ENCODE data around the gene NFKBIE.
A peak's percentile ranks its signal among the peaks of the same experiment; 100 is the strongest.

NFKBIE gene

GRCh38 chr6:44272529-44272928 lies 7.2 kb upstream of the NFKBIE start:
- DNase-seq, result no peak

- no peak for DNase-seq
Observed at GRCh38 chr6:44271914-44272313, 6.6 kb upstream of the NFKBIE start.

- DNase-seq, result no peak
Observed at GRCh38 chr6:44271406-44271723, 6.0 kb upstream of the NFKBIE start.

GRCh38 chr6:44270526-44271405 lies 5.4 kb upstream of the NFKBIE start:
- peak; percentile 19 to 46 for DNase-seq

- no peak for DNase-seq
Observed at GRCh38 chr6:44269921-44270525, 4.7 kb upstream of the NFKBIE start, which contains the start of gene TMEM151B. Gene TMEM151B (plus strand): TSS chr6:44270450. CDS start chr6:44270743, 293 bp downstream.

GRCh38 chr6:44269178-44269920 lies 4.0 kb upstream of the NFKBIE start:
- DNase-seq, result no peak

- DNase-seq, result peak; percentile 49 to 63
Observed at GRCh38 chr6:44268095-44268628, 2.8 kb upstream of the NFKBIE start.

- no peak for DNase-seq
Observed at GRCh38 chr6:44267252-44267651, 1.9 kb upstream of the NFKBIE start.

- DNase-seq, result no peak
Observed at GRCh38 chr6:44266347-44266746, 996 bp upstream of the NFKBIE start.

GRCh38 chr6:44265722-44266233 lies 427 bp upstream of the NFKBIE start:
- no peak for DNase-seq

GRCh38 chr6:44264154-44265006 lies 971 bp downstream of the NFKBIE start:
- DNase-seq, result no peak

GRCh38 chr6:44263354-44264100 lies 1.8 kb downstream of the NFKBIE start:
- DNase-seq, result no peak

- no peak for DNase-seq
Observed at GRCh38 chr6:44262467-44263353, 2.6 kb downstream of the NFKBIE start.

- no peak for DNase-seq
Observed at GRCh38 chr6:44261581-44261980, 3.8 kb downstream of the NFKBIE start.

- DNase-seq, result no peak
Observed at GRCh38 chr6:44260451-44261297, 4.7 kb downstream of the NFKBIE start.

- DNase-seq, result no peak
Observed at GRCh38 chr6:44260011-44260410, 5.3 kb downstream of the NFKBIE start.

GRCh38 chr6:44258921-44259320 lies 6.4 kb downstream of the NFKBIE start:
- DNase-seq, result no peak

- DNase-seq, result no peak
Observed at GRCh38 chr6:44258325-44258863, 7.0 kb downstream of the NFKBIE start.

- no peak for DNase-seq
Observed at GRCh38 chr6:44257753-44258324, 7.5 kb downstream of the NFKBIE start.

Data from NCI-H1930 (cell line).